HG02852 (cell line): ENCODE measurements around the gene ZNF546.
"Not testable (repeated sequence)": the region's sequence is repeated elsewhere in the genome, so short reads cannot be mapped to it uniquely, and the experiment has no call there.

ENCODE experiments used
- ATAC-seq: cut with Tn5 transposase; IDR thresholded peaks from one replicate; pipeline ENCODE4 v1.9.1; 2021; ENCODE audit warnings: mild to moderate bottlenecking, moderate library complexity; ENCODE audit not compliant: unreplicated experiment

Gene ZNF546

GRCh38 chr19:39983695-39984300, 13.1 kb upstream of the ZNF546 start:
- ATAC-seq, result no peak

GRCh38 chr19:39986643-39987042, 10.2 kb upstream of the ZNF546 start:
- ATAC-seq, result no peak

GRCh38 chr19:39987167-39987566, 9.7 kb upstream of the ZNF546 start:
- no peak for ATAC-seq

- no peak for ATAC-seq
Measured at GRCh38 chr19:39987596-39987995, 9.3 kb upstream of the ZNF546 start.

- no peak for ATAC-seq
Measured at GRCh38 chr19:39993605-39994004, 3.3 kb upstream of the ZNF546 start.

GRCh38 chr19:39994361-39994760, 2.5 kb upstream of the ZNF546 start:
- ATAC-seq, result no peak

- ATAC-seq, result no peak
Measured at GRCh38 chr19:39995794-39996193, 1.1 kb upstream of the ZNF546 start.

- peak; percentile 25 for ATAC-seq
Measured at GRCh38 chr19:39996218-39996810, 546 bp upstream of the ZNF546 start.

- ATAC-seq, result no peak
Measured at GRCh38 chr19:39997638-39998216, 867 bp downstream of the ZNF546 start.

- no peak for ATAC-seq
Measured at GRCh38 chr19:39998501-39998900, 1.6 kb downstream of the ZNF546 start.

- ATAC-seq, result no peak
Measured at GRCh38 chr19:40005691-40006272, 8.9 kb downstream of the ZNF546 start.

GRCh38 chr19:40006273-40006691, 9.4 kb downstream of the ZNF546 start:
- no peak for ATAC-seq

GRCh38 chr19:40009674-40010073, 12.8 kb downstream of the ZNF546 start:
- ATAC-seq, result no peak

GRCh38 chr19:40013991-40014390, 17.1 kb downstream of the ZNF546 start:
- no peak for ATAC-seq

- no peak for ATAC-seq
Measured at GRCh38 chr19:40023969-40024368, 27.1 kb downstream of the ZNF546 start.

- no peak for ATAC-seq
Measured at GRCh38 chr19:40025938-40026596, 29.2 kb downstream of the ZNF546 start.

GRCh38 chr19:40026597-40026970, 29.7 kb downstream of the ZNF546 start:
- no peak for ATAC-seq

- no peak for ATAC-seq
Measured at GRCh38 chr19:40033989-40034560, 37.2 kb downstream of the ZNF546 start.

- ATAC-seq, result no peak
Measured at GRCh38 chr19:40035996-40036395, 39.1 kb downstream of the ZNF546 start.

- ATAC-seq, result not testable (repeated sequence)
Measured at GRCh38 chr19:40038047-40038446, 41.2 kb downstream of the ZNF546 start.

- not testable (repeated sequence) for ATAC-seq
Measured at GRCh38 chr19:40041718-40042117, 44.9 kb downstream of the ZNF546 start.
